Measurements from ENCODE around the gene WNT2. TPM values are rescaled to one million over a fixed set of nuclear protein-coding genes. Genes with fewer than 3 reads are reported as not detected.

The WNT2 gene
- polyA plus RNA-seq, 1 donor (not counting 4 experiments of a cell fraction or from before 2014, with no cell fraction given), result not detected

GRCh38 chr7:117285826-117286225 lies 37.0 kb downstream of the WNT2 start:
- Histone ChIP-seq H3K27ac (ENCODE audit: control insufficient read depth, insufficient read depth, low read length) (no peak overlapping the region), H3K4me3 (ENCODE audit: control insufficient read depth in 2 of 3, extremely low read depth in 1 of 3, insufficient read depth in 2 of 3, low read depth in 1 of 3, low read length in 3 of 3) (no peak overlapping the region), H3K27me3 (ENCODE audit: control insufficient read depth, extremely low read depth, insufficient read depth, low read length) (no peaks in the 10 kb centered on the region), H3K4me2 (ENCODE audit: control insufficient read depth, extremely low read depth, insufficient read depth, low read depth, low read length) (no peak overlapping the region), H4K20me1 (ENCODE audit: control insufficient read depth, extremely low read depth, insufficient read depth, low read length) (no peaks in the 10 kb centered on the region), H3K9ac (ENCODE audit: control insufficient read depth, extremely low read depth, insufficient read depth, low read length) (no peak overlapping the region), H3K79me2 (ENCODE audit: control insufficient read depth, insufficient read depth, low read length) (no peaks in the 10 kb centered on the region), H3K9me3 (ENCODE audit: control insufficient read depth, low read depth, low read length) (no peaks in the 10 kb centered on the region), H3K9me1 (ENCODE audit: control insufficient read depth, extremely low read depth, insufficient read depth, low read length) (no peaks in the 10 kb centered on the region), H3K36me3 (ENCODE audit: control insufficient read depth in 2 of 2, extremely low read depth in 1 of 2, insufficient read depth in 2 of 2, low read length in 2 of 2) (no peaks in the 10 kb centered on the region), H3K4me1 (ENCODE audit: control insufficient read depth, extremely low read depth, insufficient read depth, low read length) (peaks cover 12% of the 10 kb centered on the region), H2AFZ (ENCODE audit: control insufficient read depth, low read length) (no peak overlapping the region)
- dilution Hi-C loops (cut with MboI; ENCODE audit: extremely low pct_ligation_motif_present, low sequenced_read_pairs), result no loop called here
- DNase-seq (ENCODE audit: low read depth, low spot score) (no peak), FAIRE-seq (no peak)
- no peak for TF ChIP-seq EZH2 (IDR thresholded peaks at IDR 0.05; ENCODE audit: low read length)
- no peak for TF ChIP-seq CTCF (optimal IDR thresholded peaks at IDR 0.05 in 1 of 3, IDR thresholded peaks at IDR 0.05 in 1 of 3, conservative IDR thresholded peaks at IDR 0.05 in 1 of 3; ENCODE audit: extremely low read depth in 1 of 3, insufficient read depth in 2 of 3, low read length in 3 of 3)

- no peaks in the 10 kb centered on the region for H4K20me1 ChIP-seq (ENCODE audit: control insufficient read depth, extremely low read depth, insufficient read depth, low read length)
- no peaks in the 10 kb centered on the region for H3K9me3 ChIP-seq (ENCODE audit: control insufficient read depth, low read depth, low read length)
- TF ChIP-seq EZH2 (IDR thresholded peaks at IDR 0.05; ENCODE audit: low read length), result no peak
- TF ChIP-seq CTCF (optimal IDR thresholded peaks at IDR 0.05 in 1 of 3, IDR thresholded peaks at IDR 0.05 in 1 of 3, conservative IDR thresholded peaks at IDR 0.05 in 1 of 3; ENCODE audit: extremely low read depth in 1 of 3, insufficient read depth in 2 of 3, low read length in 3 of 3), result no peak
- DNase-seq (ENCODE audit: low read depth, low spot score), result no peak
- peaks cover 12% of the 10 kb centered on the region for H3K4me1 ChIP-seq (ENCODE audit: control insufficient read depth, extremely low read depth, insufficient read depth, low read length)
- H3K9ac ChIP-seq (ENCODE audit: control insufficient read depth, extremely low read depth, insufficient read depth, low read length), result no peak overlapping the region
- no peak overlapping the region for H3K27ac ChIP-seq (ENCODE audit: control insufficient read depth, insufficient read depth, low read length)
- H3K4me3 ChIP-seq (ENCODE audit: control insufficient read depth in 2 of 3, extremely low read depth in 1 of 3, insufficient read depth in 2 of 3, low read depth in 1 of 3, low read length in 3 of 3), result no peak overlapping the region
- H3K4me2 ChIP-seq (ENCODE audit: control insufficient read depth, extremely low read depth, insufficient read depth, low read depth, low read length), result no peak overlapping the region
- H3K27me3 ChIP-seq (ENCODE audit: control insufficient read depth, extremely low read depth, insufficient read depth, low read length), result no peaks in the 10 kb centered on the region
- no peaks in the 10 kb centered on the region for H3K79me2 ChIP-seq (ENCODE audit: control insufficient read depth, insufficient read depth, low read length)
- no peak overlapping the region for H2AFZ ChIP-seq (ENCODE audit: control insufficient read depth, low read length)
- no peaks in the 10 kb centered on the region for H3K9me1 ChIP-seq (ENCODE audit: control insufficient read depth, extremely low read depth, insufficient read depth, low read length)
- no peaks in the 10 kb centered on the region for H3K36me3 ChIP-seq (ENCODE audit: control insufficient read depth in 2 of 2, extremely low read depth in 1 of 2, insufficient read depth in 2 of 2, low read length in 2 of 2)
- no peak for FAIRE-seq
- dilution Hi-C loops (cut with MboI; ENCODE audit: extremely low pct_ligation_motif_present, low sequenced_read_pairs), result no loop called here
These were observed 38.2 kb downstream of the WNT2 start for GRCh38 chr7:117284692-117285091.
